GM19025 (cell line): ENCODE measurements around the gene CACNA2D4.
"Not testable (repeated sequence)": the region's sequence is repeated elsewhere in the genome, so short reads cannot be mapped to it uniquely, and the experiment has no call there.

ENCODE experiments used
- ATAC-seq: cut with Tn5 transposase; IDR thresholded peaks from one replicate; pipeline ENCODE4 v1.9.1; 2021; ENCODE audit warnings: mild to moderate bottlenecking, low read depth, moderate library complexity; ENCODE audit not compliant: unreplicated experiment

Gene CACNA2D4, protein sequence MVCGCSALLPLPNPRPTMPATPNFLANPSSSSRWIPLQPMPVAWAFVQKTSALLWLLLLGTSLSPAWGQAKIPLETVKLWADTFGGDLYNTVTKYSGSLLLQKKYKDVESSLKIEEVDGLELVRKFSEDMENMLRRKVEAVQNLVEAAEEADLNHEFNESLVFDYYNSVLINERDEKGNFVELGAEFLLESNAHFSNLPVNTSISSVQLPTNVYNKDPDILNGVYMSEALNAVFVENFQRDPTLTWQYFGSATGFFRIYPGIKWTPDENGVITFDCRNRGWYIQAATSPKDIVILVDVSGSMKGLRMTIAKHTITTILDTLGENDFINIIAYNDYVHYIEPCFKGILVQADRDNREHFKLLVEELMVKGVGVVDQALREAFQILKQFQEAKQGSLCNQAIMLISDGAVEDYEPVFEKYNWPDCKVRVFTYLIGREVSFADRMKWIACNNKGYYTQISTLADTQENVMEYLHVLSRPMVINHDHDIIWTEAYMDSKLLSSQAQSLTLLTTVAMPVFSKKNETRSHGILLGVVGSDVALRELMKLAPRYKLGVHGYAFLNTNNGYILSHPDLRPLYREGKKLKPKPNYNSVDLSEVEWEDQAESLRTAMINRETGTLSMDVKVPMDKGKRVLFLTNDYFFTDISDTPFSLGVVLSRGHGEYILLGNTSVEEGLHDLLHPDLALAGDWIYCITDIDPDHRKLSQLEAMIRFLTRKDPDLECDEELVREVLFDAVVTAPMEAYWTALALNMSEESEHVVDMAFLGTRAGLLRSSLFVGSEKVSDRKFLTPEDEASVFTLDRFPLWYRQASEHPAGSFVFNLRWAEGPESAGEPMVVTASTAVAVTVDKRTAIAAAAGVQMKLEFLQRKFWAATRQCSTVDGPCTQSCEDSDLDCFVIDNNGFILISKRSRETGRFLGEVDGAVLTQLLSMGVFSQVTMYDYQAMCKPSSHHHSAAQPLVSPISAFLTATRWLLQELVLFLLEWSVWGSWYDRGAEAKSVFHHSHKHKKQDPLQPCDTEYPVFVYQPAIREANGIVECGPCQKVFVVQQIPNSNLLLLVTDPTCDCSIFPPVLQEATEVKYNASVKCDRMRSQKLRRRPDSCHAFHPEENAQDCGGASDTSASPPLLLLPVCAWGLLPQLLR

DNA sequence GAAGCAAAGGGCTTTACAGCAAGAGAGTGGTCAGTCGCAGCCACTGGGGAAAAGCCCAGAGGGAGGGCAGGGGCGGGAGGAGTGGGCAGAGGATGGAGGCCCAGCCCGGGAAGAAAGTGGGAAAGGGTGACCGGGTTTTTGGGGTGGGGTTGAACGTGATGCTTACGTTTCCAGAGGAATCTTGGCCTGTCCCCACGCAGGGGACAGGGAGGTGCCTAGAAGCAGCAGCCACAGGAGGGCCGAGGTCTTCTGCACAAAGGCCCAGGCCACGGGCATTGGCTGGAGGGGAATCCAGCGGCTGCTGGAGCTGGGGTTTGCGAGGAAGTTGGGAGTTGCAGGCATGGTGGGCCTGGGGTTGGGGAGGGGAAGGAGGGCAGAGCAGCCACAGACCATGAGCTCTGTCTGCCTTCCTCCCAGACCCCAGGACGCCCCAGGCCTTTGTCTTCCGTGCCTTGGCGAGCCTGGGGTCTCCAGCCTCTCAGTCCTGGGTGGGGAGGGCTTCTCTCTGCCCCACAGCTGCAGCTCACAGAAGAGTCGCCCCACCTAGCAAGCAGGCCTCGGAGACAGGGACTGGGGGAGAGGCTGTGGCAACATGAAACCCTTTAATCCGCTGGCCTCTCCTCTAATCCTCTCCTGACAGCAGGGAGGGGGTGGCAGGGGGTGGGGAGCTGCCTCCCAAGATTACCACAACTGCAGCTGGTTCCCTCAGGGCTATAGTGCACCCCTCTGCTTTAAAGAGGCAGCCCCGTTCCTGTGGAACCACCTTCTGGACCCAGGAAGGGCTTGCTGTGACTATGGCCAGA, at the start of gene CACNA2D4:
CACNA2D4 (minus strand) TSS at position 572 of the 803 bp plus-strand sequence; CDS start at position 393, 179 bp downstream.
- ATAC-seq: no peak

DNA sequence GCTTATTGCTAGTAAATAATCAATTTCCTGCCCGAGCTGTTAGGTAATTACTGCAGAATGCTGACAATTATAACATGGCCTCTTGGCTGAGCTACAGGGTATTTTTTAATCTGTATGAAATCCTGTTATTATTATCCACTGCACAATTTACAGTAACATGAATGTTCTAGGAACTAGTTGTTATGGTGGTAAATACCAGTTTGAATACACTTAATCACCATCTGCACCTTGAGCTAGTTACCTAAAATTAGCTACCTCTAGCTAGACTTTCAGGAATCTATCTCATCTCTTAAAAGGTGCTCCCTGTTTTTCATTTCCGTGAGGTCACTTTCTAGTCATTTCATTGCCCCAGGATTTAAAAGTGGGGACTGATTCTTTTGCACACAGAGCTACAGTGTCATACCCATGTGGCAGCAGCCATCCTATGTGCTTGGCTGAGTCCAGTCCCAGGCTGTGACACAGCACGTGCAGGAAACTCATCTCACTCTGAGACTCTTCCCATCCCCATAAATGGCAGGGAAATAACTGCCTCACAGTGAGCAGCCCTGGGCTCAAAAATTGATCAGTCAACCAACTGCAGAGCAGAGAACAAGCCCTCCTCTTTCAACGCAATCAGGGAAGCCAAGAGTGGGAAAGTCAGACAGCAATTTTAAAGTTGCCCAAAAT, 48.2 kb upstream of the CACNA2D4 start:
- ATAC-seq: no peak

- no peak for ATAC-seq
These were observed 47.5 kb upstream of the CACNA2D4 start for GRCh38 chr12:1965916-1966315.

DNA sequence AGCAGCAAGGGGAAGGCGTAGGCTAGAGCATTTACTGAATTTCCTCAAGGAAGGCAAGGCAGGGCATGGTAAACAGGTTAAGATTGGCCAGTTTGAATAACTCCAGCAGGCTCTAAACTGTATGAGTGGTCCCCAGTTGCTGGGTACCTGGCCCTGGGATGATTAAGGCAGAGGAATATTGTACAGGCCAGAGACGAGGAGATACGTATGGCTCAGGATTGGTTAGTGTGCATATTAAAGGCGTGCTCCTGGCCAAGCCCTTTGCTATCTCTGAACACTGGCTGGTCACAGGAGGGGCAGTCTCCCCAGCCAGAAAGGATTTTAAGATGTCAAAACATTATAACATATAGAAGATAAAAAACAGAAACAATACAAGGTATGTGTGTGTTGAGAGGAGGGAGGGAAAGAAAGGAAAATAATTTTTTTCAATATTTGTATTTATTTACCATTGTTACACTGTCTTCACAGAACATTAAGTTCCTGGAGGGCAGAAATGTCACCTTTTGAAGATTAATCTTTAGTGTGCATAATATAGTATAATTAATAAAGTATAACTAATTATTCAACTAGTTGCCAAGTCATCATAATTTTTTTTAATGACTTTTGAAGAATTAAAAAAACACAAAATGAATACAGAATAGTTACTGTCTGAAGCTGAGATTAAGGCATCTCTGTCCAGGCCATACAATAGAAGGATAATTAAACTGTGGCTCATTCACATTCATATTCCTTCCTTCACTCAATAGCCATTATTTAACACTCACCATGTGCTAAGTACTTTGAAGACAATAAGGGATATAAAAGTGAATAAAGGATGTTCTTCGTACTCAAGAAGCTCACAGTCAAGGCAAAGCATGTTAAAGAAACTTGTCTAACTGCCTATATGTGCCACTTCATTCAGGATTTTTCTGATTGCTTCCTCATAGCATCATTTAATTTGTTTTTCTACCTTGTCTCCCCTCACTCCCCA, 43.9 kb upstream of the CACNA2D4 start:
- no peak for ATAC-seq

DNA sequence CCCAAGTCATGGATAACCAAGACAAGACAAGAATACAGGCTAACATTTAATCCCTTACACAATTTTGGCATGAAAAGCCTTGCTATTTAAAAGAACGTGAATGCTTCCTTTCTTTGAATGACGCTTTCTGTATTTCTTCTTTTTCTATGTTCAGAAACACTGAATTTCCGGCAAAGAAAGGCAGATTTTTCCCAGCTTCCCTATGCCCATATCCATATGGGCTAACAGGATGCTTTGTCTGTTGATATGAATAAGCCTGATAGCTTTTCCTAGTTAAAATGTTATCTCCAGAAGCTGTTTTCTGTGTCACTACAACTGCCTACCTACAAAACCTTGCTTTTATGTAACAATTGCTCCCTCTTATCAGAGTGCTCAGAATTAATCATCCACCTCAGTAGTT, 38.3 kb upstream of the CACNA2D4 start:
- ATAC-seq: no peak

DNA sequence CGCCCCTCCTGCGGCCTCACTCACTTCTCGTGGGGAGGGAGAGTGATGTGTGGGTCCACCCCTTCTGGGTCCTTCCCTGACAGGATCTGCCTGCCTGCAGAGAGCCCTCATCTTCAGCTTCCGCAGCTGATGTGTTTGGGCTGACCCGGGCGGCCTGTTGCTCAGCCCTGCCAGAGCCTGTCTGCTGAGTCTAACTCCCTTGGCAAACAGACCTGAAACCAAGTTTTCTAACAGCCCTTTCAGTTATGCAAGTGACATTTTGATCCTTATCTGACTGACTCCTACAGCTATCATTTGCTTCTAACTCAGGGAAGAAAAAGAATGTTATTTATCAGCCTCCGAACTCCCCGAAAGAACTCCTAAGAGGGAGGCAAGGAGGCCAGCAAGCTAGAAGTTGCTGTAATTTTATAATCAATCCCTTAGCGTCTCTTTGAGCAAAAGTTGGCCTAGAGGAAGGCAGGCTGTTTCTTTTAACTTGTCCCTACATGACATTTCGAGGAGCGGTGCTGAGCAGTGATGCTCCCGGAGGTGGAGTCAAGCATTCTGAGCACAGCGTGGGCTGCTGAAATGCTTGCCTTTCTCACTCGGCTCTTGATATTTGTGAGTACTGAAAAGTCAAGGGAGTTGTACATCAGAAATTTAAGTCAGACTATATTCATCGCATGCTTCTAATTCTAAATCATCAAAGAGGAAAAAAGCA, 31.5 kb upstream of the CACNA2D4 start:
- no peak for ATAC-seq

GRCh38 chr12:1948883-1949282, 30.4 kb upstream of the CACNA2D4 start:
- no peak for ATAC-seq

DNA sequence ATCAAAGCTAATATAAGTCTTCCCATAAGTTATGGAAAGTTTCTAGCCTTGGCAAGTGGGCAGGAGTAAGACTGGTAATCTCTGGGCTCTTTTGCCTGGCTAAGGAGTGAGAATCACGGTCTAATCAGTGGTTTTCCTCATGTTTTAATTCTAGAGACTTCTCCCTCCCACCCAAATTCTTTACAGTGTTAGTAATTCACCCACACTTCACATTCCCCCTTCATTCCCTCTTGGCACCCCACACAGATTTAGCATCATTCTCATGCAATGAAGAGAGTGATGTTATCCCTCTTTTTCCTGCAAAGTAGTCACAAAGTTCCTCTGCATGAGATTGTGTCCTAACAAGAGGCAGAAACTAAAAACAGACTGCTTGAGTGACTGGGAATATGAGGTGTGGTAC, 28.6 kb upstream of the CACNA2D4 start:
- ATAC-seq: no peak

- no peak for ATAC-seq
These were observed 27.8 kb upstream of the CACNA2D4 start for GRCh38 chr12:1946296-1946695.

- not testable (repeated sequence) for ATAC-seq
These were observed 27.1 kb upstream of the CACNA2D4 start for GRCh38 chr12:1945502-1945901.

GRCh38 chr12:1939801-1940607, 21.6 kb upstream of the CACNA2D4 start:
- no peak for ATAC-seq

- ATAC-seq: no peak
These were observed 20.9 kb upstream of the CACNA2D4 start for GRCh38 chr12:1939331-1939730.

DNA sequence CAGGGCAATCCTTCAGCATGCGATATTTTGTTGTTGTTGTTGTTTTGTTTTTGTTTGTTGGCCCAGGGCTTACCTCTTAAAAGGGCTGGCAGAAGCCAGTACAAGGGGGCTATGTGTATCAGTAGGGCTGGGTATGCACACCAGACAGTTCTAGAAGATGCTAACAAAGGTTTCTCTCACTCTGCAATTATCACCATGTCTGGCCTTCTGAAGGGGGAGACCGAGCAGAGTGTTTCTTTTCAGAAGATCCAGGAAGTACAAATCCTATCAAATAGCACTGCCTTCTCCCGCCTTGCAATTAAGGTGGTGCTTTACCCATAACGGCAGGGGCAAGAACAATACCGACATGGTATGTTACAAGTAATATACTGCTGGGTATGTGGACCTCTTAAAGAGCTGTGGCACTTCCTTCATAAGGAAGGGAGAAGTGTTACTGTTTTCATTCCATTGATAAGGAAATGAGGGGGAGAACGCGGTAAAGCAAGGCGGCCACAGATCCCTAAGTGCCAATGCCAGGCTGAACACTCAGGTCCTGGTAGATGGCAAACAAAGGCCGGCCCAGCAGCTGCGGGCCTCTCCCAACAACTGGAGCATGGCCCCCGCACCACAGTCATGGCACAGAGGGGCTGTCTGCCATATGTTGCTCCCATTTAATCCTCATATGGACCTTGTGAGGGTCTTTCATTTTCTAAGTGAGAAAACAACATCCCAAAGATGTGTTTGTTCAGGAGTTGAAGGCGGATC, 19.2 kb upstream of the CACNA2D4 start:
- ATAC-seq: no peak

GRCh38 chr12:1936406-1937320, 18.2 kb upstream of the CACNA2D4 start:
- ATAC-seq: no peak

DNA sequence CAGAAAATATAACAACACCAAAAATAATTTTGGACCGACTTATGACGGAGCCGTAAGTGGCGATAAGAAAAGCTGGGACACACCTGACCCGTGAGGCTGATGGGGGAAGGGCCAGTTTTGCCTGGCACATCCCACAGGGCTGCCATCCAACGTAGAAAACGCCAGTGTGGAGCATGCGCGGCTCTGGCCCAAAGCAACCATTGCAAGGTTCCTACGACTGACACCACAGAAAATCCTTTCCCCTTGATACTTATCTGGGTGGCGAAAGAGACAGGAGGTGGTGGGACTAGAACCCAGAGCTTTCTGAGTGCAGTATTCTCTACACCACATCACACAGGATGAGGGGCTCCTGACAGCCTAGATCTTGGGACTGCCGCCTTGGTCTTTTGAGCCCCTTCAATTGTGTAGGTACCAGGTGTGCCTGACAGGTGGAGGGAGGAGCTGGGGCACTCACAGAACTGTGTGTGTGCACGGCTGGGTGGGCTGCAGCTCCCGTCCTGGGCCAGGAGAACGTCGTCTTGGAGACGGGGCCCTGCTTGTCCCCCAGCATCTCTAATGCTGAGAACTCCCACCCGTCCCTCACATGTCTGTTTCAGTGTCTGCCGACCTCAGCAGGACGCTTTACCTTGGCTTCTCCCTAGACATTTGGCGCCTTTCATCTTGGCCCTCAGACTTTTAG, 17.4 kb upstream of the CACNA2D4 start:
- ATAC-seq: no peak
